ENCODE results near the gene TMEM141.

DNA sequence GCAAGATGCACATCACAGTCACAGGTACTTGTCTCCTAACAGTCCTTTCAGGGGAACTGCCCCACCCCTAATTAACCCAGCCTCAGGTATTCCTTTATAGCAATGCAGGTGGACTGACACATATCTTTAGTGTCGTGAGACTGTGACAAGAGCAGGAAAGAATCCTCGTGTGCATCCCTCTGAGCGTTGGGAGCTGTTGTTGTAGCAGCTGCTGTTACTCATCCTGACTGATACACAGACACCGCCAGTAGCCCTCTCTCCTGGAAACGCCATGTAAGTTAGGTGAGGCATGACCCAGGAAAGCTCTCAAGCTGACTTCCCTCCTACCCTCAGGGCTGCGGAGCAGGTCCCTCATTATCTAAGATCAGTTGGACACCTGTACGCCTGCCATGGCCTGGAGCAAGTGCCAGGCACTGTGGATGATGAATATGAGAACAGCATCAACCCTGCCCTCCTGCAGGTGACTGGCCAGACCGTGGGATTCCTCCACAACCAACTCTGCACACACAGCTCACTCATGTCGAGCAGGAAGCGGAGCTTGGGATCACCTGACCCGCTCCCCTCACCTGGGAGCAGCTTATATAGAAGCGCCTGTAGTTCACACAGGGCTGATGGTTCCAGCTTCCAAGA, 16.6 kb upstream of the TMEM141 start:
- TF ChIP-seq, protein P1, sequence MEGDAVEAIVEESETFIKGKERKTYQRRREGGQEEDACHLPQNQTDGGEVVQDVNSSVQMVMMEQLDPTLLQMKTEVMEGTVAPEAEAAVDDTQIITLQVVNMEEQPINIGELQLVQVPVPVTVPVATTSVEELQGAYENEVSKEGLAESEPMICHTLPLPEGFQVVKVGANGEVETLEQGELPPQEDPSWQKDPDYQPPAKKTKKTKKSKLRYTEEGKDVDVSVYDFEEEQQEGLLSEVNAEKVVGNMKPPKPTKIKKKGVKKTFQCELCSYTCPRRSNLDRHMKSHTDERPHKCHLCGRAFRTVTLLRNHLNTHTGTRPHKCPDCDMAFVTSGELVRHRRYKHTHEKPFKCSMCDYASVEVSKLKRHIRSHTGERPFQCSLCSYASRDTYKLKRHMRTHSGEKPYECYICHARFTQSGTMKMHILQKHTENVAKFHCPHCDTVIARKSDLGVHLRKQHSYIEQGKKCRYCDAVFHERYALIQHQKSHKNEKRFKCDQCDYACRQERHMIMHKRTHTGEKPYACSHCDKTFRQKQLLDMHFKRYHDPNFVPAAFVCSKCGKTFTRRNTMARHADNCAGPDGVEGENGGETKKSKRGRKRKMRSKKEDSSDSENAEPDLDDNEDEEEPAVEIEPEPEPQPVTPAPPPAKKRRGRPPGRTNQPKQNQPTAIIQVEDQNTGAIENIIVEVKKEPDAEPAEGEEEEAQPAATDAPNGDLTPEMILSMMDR (IDR thresholded peaks at IDR 0.05): no peak
- TF ChIP-seq POLR2AphosphoS5 (IDR thresholded peaks at IDR 0.05) (no peak), POLR2A (IDR thresholded peaks at IDR 0.05) (no peak)

Data from suprapubic skin (tissue), 4 donors.